NCI-H82 treated with DMSO at 0.1 percent for 48 hours (cell line): ENCODE results near the gene RHEX.
A peak's percentile ranks its signal among the peaks of the same experiment; 100 is the strongest.
"Not testable (repeated sequence)": the region's sequence is repeated elsewhere in the genome, so short reads cannot be mapped to it uniquely, and the experiment has no call there.

Source experiments
- DNase-seq: peaks from one replicate; lab custom pipeline; 2025; ENCODE audit not compliant: unreplicated experiment; lab: John Stamatoyannopoulos, UW

The RHEX gene

GRCh38 chr1:206030191-206030590, 22.8 kb upstream of the RHEX start:
- no peak for DNase-seq

GRCh38 chr1:206030714-206031113, 22.3 kb upstream of the RHEX start:
- peak; percentile 94 for DNase-seq

GRCh38 chr1:206032380-206033140, 20.4 kb upstream of the RHEX start:
- no peak for DNase-seq

- DNase-seq, result no peak
These were observed 17.9 kb upstream of the RHEX start for GRCh38 chr1:206035027-206035426.

- no peak for DNase-seq
These were observed 16.1 kb upstream of the RHEX start for GRCh38 chr1:206036663-206037455.

- DNase-seq, result peak; percentile 84
These were observed 15.4 kb upstream of the RHEX start for GRCh38 chr1:206037581-206037980.

- no peak for DNase-seq
These were observed 13.7 kb upstream of the RHEX start for GRCh38 chr1:206039046-206039973.

GRCh38 chr1:206040328-206040727, 12.6 kb upstream of the RHEX start:
- no peak for DNase-seq

GRCh38 chr1:206041640-206042039, 11.3 kb upstream of the RHEX start:
- no peak for DNase-seq

- DNase-seq, result no peak
These were observed 5.7 kb upstream of the RHEX start for GRCh38 chr1:206047271-206047670.

GRCh38 chr1:206048582-206048981, 4.4 kb upstream of the RHEX start:
- DNase-seq, result no peak

- DNase-seq, result no peak
These were observed 3.7 kb upstream of the RHEX start for GRCh38 chr1:206049293-206049692.

GRCh38 chr1:206049919-206050600, 2.9 kb upstream of the RHEX start:
- no peak for DNase-seq

- DNase-seq, result no peak
These were observed 2.2 kb upstream of the RHEX start for GRCh38 chr1:206050655-206051235.

- not testable (repeated sequence) for DNase-seq
These were observed 625 bp upstream of the RHEX start for GRCh38 chr1:206052231-206052865.

- not testable (repeated sequence) for DNase-seq
These were observed 643 bp downstream of the RHEX start for GRCh38 chr1:206053616-206054015.

GRCh38 chr1:206055069-206055625, 2.2 kb downstream of the RHEX start:
- not testable (repeated sequence) for DNase-seq

- not testable (repeated sequence) for DNase-seq
These were observed 2.8 kb downstream of the RHEX start for GRCh38 chr1:206055639-206056323.
